ENCODE results near the gene CLVS2. TPM values are rescaled to one million over a fixed set of nuclear protein-coding genes. Genes with fewer than 3 reads are reported as not detected.

CLVS2 gene
- total and polyA plus RNA-seq, 12 donors: 0.07 to 2.0 (median 0.63) TPM; not detected in 4

DNA sequence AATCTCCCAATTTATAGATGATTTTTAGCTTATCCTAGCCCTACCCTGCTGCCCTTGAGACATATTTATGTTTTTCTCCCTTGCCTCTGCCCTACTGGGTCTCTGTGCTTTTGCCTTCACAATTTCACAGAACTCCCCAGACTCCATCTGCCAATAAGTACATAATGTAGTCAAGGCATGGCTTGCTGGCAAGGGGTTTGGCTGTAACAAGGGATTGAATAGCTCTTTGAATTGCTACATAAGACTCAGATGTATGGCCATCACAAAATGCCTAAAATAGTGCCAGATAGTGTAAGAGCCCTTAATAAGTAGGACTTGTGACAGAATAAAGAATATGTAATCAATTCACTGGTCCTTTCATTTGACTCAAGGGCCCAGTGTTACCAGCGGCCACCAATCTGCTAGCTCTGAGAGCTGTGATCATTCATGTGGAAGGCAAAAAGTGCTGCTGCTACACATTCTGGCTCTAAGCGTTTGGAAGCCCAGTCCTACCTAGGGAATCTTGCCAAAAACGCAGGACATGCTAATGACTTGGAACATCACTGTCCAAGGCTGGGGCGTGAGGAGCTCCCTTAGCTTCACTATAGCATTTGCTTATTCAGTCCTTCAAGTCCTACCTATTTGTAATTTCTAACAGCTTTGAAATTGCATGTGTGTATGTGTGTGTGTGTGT is 20.5 kb downstream of the CLVS2 start:
- intact Hi-C loops (cut with DNase I): no loop called here
- no peaks in the 10 kb centered on the region for H3K27me3 ChIP-seq

DNA sequence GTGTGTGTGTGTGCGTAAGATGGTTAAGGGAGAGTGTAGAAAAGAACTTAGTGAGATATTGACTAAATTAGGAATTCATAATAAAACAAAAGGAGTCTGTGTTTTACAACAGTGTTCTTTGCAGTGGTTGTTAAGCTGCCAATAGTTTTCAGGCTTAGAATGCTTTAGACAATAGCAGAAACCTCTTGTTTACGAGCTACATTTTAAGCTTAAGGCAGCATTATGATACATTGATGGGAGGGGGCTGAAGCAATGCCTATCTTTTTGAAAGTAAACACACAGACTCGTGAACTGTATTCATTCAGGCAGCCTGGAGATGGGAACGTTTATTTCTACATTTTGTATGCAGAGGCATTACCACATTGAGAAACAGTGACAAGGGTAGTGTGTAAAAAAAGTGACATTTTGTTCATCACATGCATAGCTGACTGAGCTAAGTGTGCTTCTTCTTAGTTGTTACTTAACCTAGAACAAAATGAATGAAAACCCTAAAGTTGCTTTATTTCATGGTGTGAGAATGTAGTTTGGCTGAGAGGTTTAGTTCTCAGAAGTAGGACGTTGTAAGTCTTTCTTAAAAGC is 21.2 kb downstream of the CLVS2 start:
- TF ChIP-seq CTCF (IDR thresholded peaks at IDR 0.05): no peak
- TF ChIP-seq POLR2A (IDR thresholded peaks at IDR 0.05): no peak
- 56 to 61% (median 59%) methylated on average over 5 of the region's 5 CpGs for whole genome bisulfite sequencing, 4 donors
- Histone ChIP-seq H3K27me3 (no peaks in the 10 kb centered on the region), H3K27ac (no peak overlapping the region), H3K36me3 (replicated peaks in 1 of 2) (no peaks in the 10 kb centered on the region), H3K9me3 (replicated peaks in 1 of 3) (no peaks in the 10 kb centered on the region), H3K4me1 (replicated peaks in 1 of 2) (no peaks in the 10 kb centered on the region), H3K4me3 (no peak overlapping the region)
- no peak for DNase-seq
- intact Hi-C loops (cut with DNase I): no loop called here

More for the DNA sequence above, 20.5 kb downstream of the CLVS2 start:
- no peak overlapping the region for H3K27ac ChIP-seq
- H3K9me3 ChIP-seq (replicated peaks in 1 of 3): no peaks in the 10 kb centered on the region
- no peaks in the 10 kb centered on the region for H3K36me3 ChIP-seq (replicated peaks in 1 of 2)
- no peak overlapping the region for H3K4me3 ChIP-seq
- TF ChIP-seq CTCF (IDR thresholded peaks at IDR 0.05) (no peak), POLR2A (IDR thresholded peaks at IDR 0.05) (no peak)
- 57 to 63% (median 62%) methylated on average over 4 of the region's 4 CpGs for WGBS, 4 donors
- peak in 1 of 7 donors; percentile 52 for DNase-seq
- H3K4me1 ChIP-seq (replicated peaks in 1 of 2): no peaks in the 10 kb centered on the region

GRCh38 chr6:123022975-123023374 is 26.9 kb downstream of the CLVS2 start:
- Histone ChIP-seq H3K36me3 (replicated peaks in 1 of 2) (no peaks in the 10 kb centered on the region), H3K4me3 (no peak overlapping the region), H3K4me1 (replicated peaks in 1 of 2) (no peaks in the 10 kb centered on the region), H3K27ac (no peak overlapping the region), H3K9me3 (replicated peaks in 1 of 3) (no peaks in the 10 kb centered on the region), H3K27me3 (no peaks in the 10 kb centered on the region)
- DNase-seq: no peak
- intact Hi-C loops (cut with DNase I): no loop called here
- TF ChIP-seq CTCF (IDR thresholded peaks at IDR 0.05): no peak
- no peak for TF ChIP-seq POLR2A (IDR thresholded peaks at IDR 0.05)
- 3 to 20% (median 7%) methylated on average over 1 of the region's 1 CpG for WGBS, 4 donors

GRCh38 chr6:123024976-123025375 is 28.9 kb downstream of the CLVS2 start:
- TF ChIP-seq POLR2A (IDR thresholded peaks at IDR 0.05) (no peak), CTCF (IDR thresholded peaks at IDR 0.05) (no peak)
- intact Hi-C loops (cut with DNase I): no loop called here

More at GRCh38 chr6:123024976-123025375, 28.9 kb downstream of the CLVS2 start:
- H3K4me1 ChIP-seq (replicated peaks in 1 of 2): no peaks in the 10 kb centered on the region
- no peak for DNase-seq
- H3K36me3 ChIP-seq (replicated peaks in 1 of 2): no peaks in the 10 kb centered on the region
- WGBS, 4 donors: 59 to 70% (median 69%) methylated on average over 5 of the region's 5 CpGs
- no peaks in the 10 kb centered on the region for H3K27me3 ChIP-seq
- H3K27ac ChIP-seq: no peak overlapping the region
- no peak overlapping the region for H3K4me3 ChIP-seq
- no peaks in the 10 kb centered on the region for H3K9me3 ChIP-seq (replicated peaks in 1 of 3)

Data from adrenal gland (tissue), 12 donors.